NK-92 (cell line): Measurements from ENCODE around the gene IFFO2.

Source experiments
- DNase-seq: peaks from one replicate; lab custom pipeline; 2025; ENCODE audit not compliant: unreplicated experiment; lab: John Stamatoyannopoulos, UW

The IFFO2 gene

GRCh38 chr1:18856435-18856834 is 100.0 kb downstream of the IFFO2 start:
- no peak for DNase-seq

- no peak for DNase-seq
Measured at GRCh38 chr1:18855573-18855972, 100.9 kb downstream of the IFFO2 start.

GRCh38 chr1:18854331-18855025 is 102.0 kb downstream of the IFFO2 start:
- DNase-seq = no peak
